Cardiac fibroblast (primary cell): Measurements from ENCODE around the gene LCE2A.
"Not testable (repeated sequence)": the region's sequence is repeated elsewhere in the genome, so short reads cannot be mapped to it uniquely, and the experiment has no call there.

ENCODE experiments used
- DNase-seq, 2 donors: peaks; one replicate each; pipeline versions ENCODE4 v3.0.0 to v3.0.0-alpha.2; 2010; ENCODE audit warnings: low read depth in 2 of 2
- H3K4me3 ChIP-seq, 2 donors: replicated peaks in 1 of 2; 1 replicate in 1 of 2; 2 replicates in 1 of 2; pipeline ENCODE4 v1.5.1; 2011; ENCODE audit warnings: low read depth in 2 of 2, low read length in 2 of 2, mild to moderate bottlenecking in 2 of 2, moderate library complexity in 1 of 2
- CTCF ChIP-seq: IDR thresholded peaks from one replicate; pipeline ENCODE4 v1.5.1; 2011; ENCODE audit warnings: low read depth, mild to moderate bottlenecking, low read length, inconsistent platforms

LCE2A gene

GRCh38 chr1:152667648-152668047 is 30.5 kb upstream of the LCE2A start:
- TF ChIP-seq CTCF = no peak
- no peak overlapping the region for H3K4me3 ChIP-seq
- no peak for DNase-seq

GRCh38 chr1:152673016-152673415 is 25.1 kb upstream of the LCE2A start:
- H3K4me3 ChIP-seq = no peak overlapping the region
- DNase-seq = no peak
- TF ChIP-seq CTCF = no peak

GRCh38 chr1:152674983-152675382 is 23.2 kb upstream of the LCE2A start, which contains the start of gene LCE2C:
Gene LCE2C, plus strand, starts transcription at chr1:152675279. Its CDS starts 737 bp downstream, at chr1:152676016.
- not testable (repeated sequence) for H3K4me3 ChIP-seq, DNase-seq

- H3K4me3 ChIP-seq = no peak overlapping the region
- no peak for DNase-seq
- no peak for TF ChIP-seq CTCF
Measured at GRCh38 chr1:152679459-152679858, 18.7 kb upstream of the LCE2A start.

- TF ChIP-seq CTCF = no peak
- H3K4me3 ChIP-seq = no peak overlapping the region
Measured at GRCh38 chr1:152681616-152682015, 16.5 kb upstream of the LCE2A start.

GRCh38 chr1:152683846-152684245 is 14.3 kb upstream of the LCE2A start:
- H3K4me3 ChIP-seq = no peak overlapping the region
- no peak for DNase-seq
- no peak for TF ChIP-seq CTCF

More at GRCh38 chr1:152681616-152682015, 16.5 kb upstream of the LCE2A start:
- no peak for DNase-seq

GRCh38 chr1:152685823-152686222 is 12.3 kb upstream of the LCE2A start, which contains the start of gene LCE2B:
Gene LCE2B, plus strand, starts transcription at chr1:152686123. Its CDS starts 721 bp downstream, at chr1:152686844.
- H3K4me3 ChIP-seq, DNase-seq: not testable (repeated sequence)

- no peak for DNase-seq
- no peak overlapping the region for H3K4me3 ChIP-seq
- no peak for TF ChIP-seq CTCF
Measured at GRCh38 chr1:152699746-152700145, 1.6 kb downstream of the LCE2A start.
